ENCODE measurements around the gene OR52W1.

The OR52W1 gene

DNA sequence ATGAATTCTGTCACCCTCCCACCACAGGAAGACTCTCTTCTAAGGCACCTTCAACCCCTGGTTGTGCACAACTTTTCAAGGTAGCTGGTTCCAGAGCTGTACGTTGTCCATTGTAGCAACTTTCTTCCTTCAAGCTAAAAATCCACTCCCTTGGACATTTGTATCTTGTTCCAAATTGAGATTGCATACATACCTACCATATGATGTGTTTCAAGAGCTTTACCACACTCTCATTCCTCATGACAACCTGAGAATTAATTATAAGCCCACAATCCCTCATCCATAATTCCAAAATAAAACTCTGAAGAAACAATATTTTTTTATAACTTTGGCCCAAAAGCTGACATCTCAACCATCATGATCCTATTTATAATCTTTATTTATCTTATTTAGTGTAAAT is 3.0 kb downstream of the OR52W1 start:
- H3K4me1 Mint-ChIP-seq = peaks cover 69% of the 10 kb centered on the region
- H3K27me3 Mint-ChIP-seq = no peaks in the 10 kb centered on the region
- DNase-seq (ENCODE audit: low spot score in 2 of 2) (no peak), ATAC-seq (replicated peaks; ENCODE audit: extremely low read depth, poor library complexity, severe bottlenecking) (no peak)
- H3K36me3 Mint-ChIP-seq (ENCODE audit: insufficient read depth) = peaks cover 10% of the 10 kb centered on the region
- peaks cover 4% of the 10 kb centered on the region for H3K9me3 Mint-ChIP-seq
- no peak overlapping the region for H3K4me3 Mint-ChIP-seq
- H3K27ac Mint-ChIP-seq (ENCODE audit: low read depth) = peak overlapping the region; percentile 86

DNA sequence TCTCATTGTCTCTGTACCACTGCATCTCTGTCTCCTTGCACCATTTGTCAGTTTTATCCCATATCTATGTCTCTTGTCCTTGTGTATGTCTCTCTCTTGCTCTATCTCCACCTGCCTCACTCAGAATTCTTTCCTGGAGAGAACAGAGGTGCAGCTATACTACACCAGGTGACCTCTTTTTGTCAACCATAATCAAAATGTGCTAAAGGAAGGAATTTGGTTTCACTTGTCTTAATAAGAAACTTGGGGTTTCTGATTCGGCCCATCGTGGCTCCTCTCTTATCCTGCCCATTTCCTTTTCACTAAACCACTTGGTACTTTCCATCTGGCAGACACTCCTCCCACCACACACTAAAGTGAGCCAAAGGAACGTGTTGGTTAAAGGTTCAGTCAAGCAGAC is 4.3 kb downstream of the OR52W1 start:
- Mint-ChIP-seq H3K4me3 (peak overlapping the region; percentile 49), H3K27ac (ENCODE audit: low read depth) (peak overlapping the region; percentile 74), H3K4me1 (peaks cover 65% of the 10 kb centered on the region)

GRCh38 chr11:6204706-6205105 is 5.7 kb downstream of the OR52W1 start:
- Mint-ChIP-seq H3K27me3 (no peaks in the 10 kb centered on the region), H3K36me3 (ENCODE audit: insufficient read depth) (peaks cover 10% of the 10 kb centered on the region), H3K27ac (ENCODE audit: low read depth) (no peak overlapping the region), H3K9me3 (peaks cover 4% of the 10 kb centered on the region), H3K4me3 (no peak overlapping the region), H3K4me1 (peaks cover 59% of the 10 kb centered on the region)
- ATAC-seq (replicated peaks; ENCODE audit: extremely low read depth, poor library complexity, severe bottlenecking) (no peak), DNase-seq (ENCODE audit: low spot score in 2 of 2) (no peak)

More for the DNA sequence above, 4.3 kb downstream of the OR52W1 start:
- ATAC-seq (replicated peaks; ENCODE audit: extremely low read depth, poor library complexity, severe bottlenecking) (peak; percentile 48), DNase-seq (ENCODE audit: low spot score in 2 of 2) (no peak)
- H3K36me3 Mint-ChIP-seq (ENCODE audit: insufficient read depth) = peaks cover 10% of the 10 kb centered on the region
- H3K9me3 Mint-ChIP-seq = peaks cover 4% of the 10 kb centered on the region
- no peaks in the 10 kb centered on the region for H3K27me3 Mint-ChIP-seq

DNA sequence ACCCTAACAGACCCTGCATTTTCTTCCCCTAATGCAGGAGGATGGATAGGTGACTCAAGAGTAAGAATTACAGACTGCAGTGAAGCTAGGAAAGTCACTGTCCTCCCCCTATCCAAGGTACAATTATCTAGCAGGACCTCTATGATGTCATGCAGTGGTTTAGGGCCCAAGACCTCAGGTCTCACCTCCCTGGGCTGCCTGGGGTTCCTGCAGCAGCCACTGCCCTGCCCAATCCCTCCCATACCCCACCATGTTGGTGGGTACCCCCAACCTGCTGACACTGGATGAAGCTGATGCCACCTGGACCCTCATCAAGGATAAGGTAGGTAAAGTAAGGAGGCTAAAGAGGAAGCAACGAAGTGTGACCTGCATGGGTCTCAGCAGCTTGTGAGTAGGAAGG is 6.3 kb downstream of the OR52W1 start, which contains the start of gene C11orf42:
Gene C11orf42 (plus strand): TSS at position 192 of the 400 bp plus-strand sequence. CDS start 59 bp downstream, at position 251.
- H3K27ac Mint-ChIP-seq (ENCODE audit: low read depth) = no peak within 1 kb of the TSS
- H3K4me3 Mint-ChIP-seq = no peak within 1 kb of the TSS
- peaks cover 11% of the 10 kb centered on the region for H3K36me3 Mint-ChIP-seq (ENCODE audit: insufficient read depth)
- H3K4me1 Mint-ChIP-seq = peaks cover 53% of the 10 kb centered on the region
- no peaks in the 10 kb centered on the region for H3K27me3 Mint-ChIP-seq
- DNase-seq (ENCODE audit: low spot score in 2 of 2) = no peak
- H3K9me3 Mint-ChIP-seq = peaks cover 4% of the 10 kb centered on the region
- no peak for ATAC-seq (replicated peaks; ENCODE audit: extremely low read depth, poor library complexity, severe bottlenecking)

- Mint-ChIP-seq H3K9me3 (no peaks in the 10 kb centered on the region), H3K4me1 (peaks cover 40% of the 10 kb centered on the region), H3K27me3 (no peaks in the 10 kb centered on the region), H3K4me3 (no peak overlapping the region), H3K36me3 (ENCODE audit: insufficient read depth) (peaks cover 12% of the 10 kb centered on the region), H3K27ac (ENCODE audit: low read depth) (no peak overlapping the region)
- ATAC-seq (replicated peaks; ENCODE audit: extremely low read depth, poor library complexity, severe bottlenecking) (no peak), DNase-seq (ENCODE audit: low spot score in 2 of 2) (no peak)
Measured at GRCh38 chr11:6206456-6207180, 7.6 kb downstream of the OR52W1 start.

DNA sequence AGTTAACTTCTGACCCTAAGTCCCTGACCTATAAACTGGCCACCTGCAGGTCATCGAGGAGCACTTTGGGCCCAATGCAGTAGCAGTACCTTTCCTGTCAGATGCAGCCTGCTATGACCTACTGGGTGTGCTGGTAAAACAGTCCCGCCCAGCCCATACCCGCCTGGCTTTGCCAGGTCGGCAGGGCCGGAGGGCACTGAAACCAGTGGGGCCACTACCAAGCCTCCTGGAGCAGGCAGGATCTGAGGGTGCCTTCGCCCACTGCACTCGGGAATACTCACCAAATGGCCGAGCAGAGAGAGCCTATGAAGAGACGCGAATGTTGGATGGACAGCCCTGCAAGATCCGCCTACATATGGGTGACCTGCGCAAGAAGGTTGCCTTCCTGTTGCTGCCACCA is 10.8 kb downstream of the OR52W1 start:
- DNase-seq (ENCODE audit: low spot score in 2 of 2) (no peak), ATAC-seq (replicated peaks; ENCODE audit: extremely low read depth, poor library complexity, severe bottlenecking) (no peak)
- H3K27me3 Mint-ChIP-seq = no peaks in the 10 kb centered on the region
- H3K4me1 Mint-ChIP-seq = peaks cover 11% of the 10 kb centered on the region
- no peaks in the 10 kb centered on the region for H3K9me3 Mint-ChIP-seq
- no peak overlapping the region for H3K27ac Mint-ChIP-seq (ENCODE audit: low read depth)
- no peak overlapping the region for H3K4me3 Mint-ChIP-seq
- H3K36me3 Mint-ChIP-seq (ENCODE audit: insufficient read depth) = peaks cover 13% of the 10 kb centered on the region

- peaks cover 17% of the 10 kb centered on the region for H3K36me3 Mint-ChIP-seq (ENCODE audit: insufficient read depth)
- H3K27me3 Mint-ChIP-seq = no peaks in the 10 kb centered on the region
- DNase-seq (ENCODE audit: low spot score in 2 of 2) (no peak), ATAC-seq (replicated peaks; ENCODE audit: extremely low read depth, poor library complexity, severe bottlenecking) (no peak)
- peaks cover 6% of the 10 kb centered on the region for H3K4me1 Mint-ChIP-seq
- H3K4me3 Mint-ChIP-seq = no peak overlapping the region
- H3K9me3 Mint-ChIP-seq = no peaks in the 10 kb centered on the region
- no peak overlapping the region for H3K27ac Mint-ChIP-seq (ENCODE audit: low read depth)
Measured at GRCh38 chr11:6210274-6210955, 11.4 kb downstream of the OR52W1 start.

- Mint-ChIP-seq H3K4me1 (peaks cover 6% of the 10 kb centered on the region), H3K36me3 (ENCODE audit: insufficient read depth) (peaks cover 34% of the 10 kb centered on the region), H3K27me3 (no peaks in the 10 kb centered on the region), H3K27ac (ENCODE audit: low read depth) (no peak overlapping the region), H3K9me3 (no peaks in the 10 kb centered on the region), H3K4me3 (no peak overlapping the region)
- DNase-seq (ENCODE audit: low spot score in 2 of 2) = no peak
- ATAC-seq (replicated peaks; ENCODE audit: extremely low read depth, poor library complexity, severe bottlenecking) = no peak
Measured at GRCh38 chr11:6214530-6214929, 15.5 kb downstream of the OR52W1 start.

DNA sequence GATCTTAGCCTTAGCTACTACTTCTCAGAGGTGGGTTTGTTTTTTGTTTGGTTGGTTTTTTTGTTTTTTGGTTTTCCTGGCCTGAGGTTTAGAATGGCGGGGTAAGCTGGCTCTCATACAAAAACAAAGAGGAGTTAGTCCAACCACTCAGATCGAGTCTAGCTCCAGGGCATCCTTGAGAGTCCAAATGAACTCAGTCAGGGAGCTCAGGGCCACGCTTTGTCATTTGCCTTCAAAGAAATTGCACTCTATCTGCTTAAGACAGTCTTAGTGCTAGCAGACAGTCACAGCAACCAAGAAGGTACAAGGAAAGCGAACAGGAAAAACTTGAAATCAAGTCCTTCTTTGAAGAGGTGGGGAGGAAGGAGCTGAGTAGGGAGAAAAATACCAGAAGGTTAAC is 17.5 kb downstream of the OR52W1 start:
- Mint-ChIP-seq H3K27me3 (no peaks in the 10 kb centered on the region), H3K27ac (ENCODE audit: low read depth) (no peak overlapping the region), H3K36me3 (ENCODE audit: insufficient read depth) (peaks cover 36% of the 10 kb centered on the region), H3K9me3 (no peaks in the 10 kb centered on the region), H3K4me3 (no peak overlapping the region), H3K4me1 (peaks cover 10% of the 10 kb centered on the region)
- no peak for DNase-seq (ENCODE audit: low spot score in 2 of 2)
- ATAC-seq (replicated peaks; ENCODE audit: extremely low read depth, poor library complexity, severe bottlenecking) = no peak

GRCh38 chr11:6217722-6218121 is 18.7 kb downstream of the OR52W1 start:
- DNase-seq (ENCODE audit: low spot score in 2 of 2) (no peak), ATAC-seq (replicated peaks; ENCODE audit: extremely low read depth, poor library complexity, severe bottlenecking) (no peak)
- Mint-ChIP-seq H3K27me3 (no peaks in the 10 kb centered on the region), H3K27ac (ENCODE audit: low read depth) (peak overlapping the region; percentile 9), H3K36me3 (ENCODE audit: insufficient read depth) (peaks cover 42% of the 10 kb centered on the region), H3K4me1 (peaks cover 16% of the 10 kb centered on the region), H3K9me3 (no peaks in the 10 kb centered on the region), H3K4me3 (no peak overlapping the region)

GRCh38 chr11:6219359-6219758 is 20.3 kb downstream of the OR52W1 start:
- Mint-ChIP-seq H3K27ac (ENCODE audit: low read depth) (no peak overlapping the region), H3K4me3 (no peak overlapping the region), H3K4me1 (peaks cover 16% of the 10 kb centered on the region), H3K27me3 (no peaks in the 10 kb centered on the region), H3K9me3 (no peaks in the 10 kb centered on the region), H3K36me3 (ENCODE audit: insufficient read depth) (peaks cover 43% of the 10 kb centered on the region)
- ATAC-seq (replicated peaks; ENCODE audit: extremely low read depth, poor library complexity, severe bottlenecking) = no peak
- DNase-seq (ENCODE audit: low spot score in 2 of 2) = no peak

GRCh38 chr11:6223854-6224253 is 24.8 kb downstream of the OR52W1 start:
- H3K4me3 Mint-ChIP-seq = no peak overlapping the region
- H3K36me3 Mint-ChIP-seq (ENCODE audit: insufficient read depth) = peaks cover 32% of the 10 kb centered on the region

DNA sequence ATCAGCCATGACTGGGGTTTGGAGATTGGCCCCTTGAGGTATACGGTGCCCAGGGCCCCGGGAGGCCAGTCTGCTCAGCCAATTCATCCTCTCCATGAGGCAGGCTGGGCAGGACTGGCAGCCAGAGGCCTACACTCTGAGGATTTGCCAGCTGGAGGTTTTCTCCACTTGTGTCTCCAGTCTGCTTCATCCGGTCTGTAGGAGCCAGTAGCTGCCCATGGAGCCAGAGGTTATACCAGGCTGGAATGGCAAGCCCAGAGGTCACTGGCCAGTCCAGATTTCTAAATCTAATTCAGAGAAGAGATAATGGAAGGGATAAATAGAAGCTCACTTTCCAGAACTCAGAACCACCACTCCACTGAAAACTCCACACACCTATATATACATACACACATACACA is 25.4 kb downstream of the OR52W1 start:
- ATAC-seq (replicated peaks; ENCODE audit: extremely low read depth, poor library complexity, severe bottlenecking) (no peak), DNase-seq (ENCODE audit: low spot score in 2 of 2) (no peak)
- Mint-ChIP-seq H3K9me3 (no peaks in the 10 kb centered on the region), H3K4me3 (no peak overlapping the region), H3K36me3 (ENCODE audit: insufficient read depth) (peaks cover 27% of the 10 kb centered on the region), H3K27me3 (no peaks in the 10 kb centered on the region), H3K4me1 (peaks cover 57% of the 10 kb centered on the region), H3K27ac (ENCODE audit: low read depth) (no peak overlapping the region)

More at GRCh38 chr11:6223854-6224253, 24.8 kb downstream of the OR52W1 start:
- no peak overlapping the region for H3K27ac Mint-ChIP-seq (ENCODE audit: low read depth)
- no peaks in the 10 kb centered on the region for H3K9me3 Mint-ChIP-seq
- H3K27me3 Mint-ChIP-seq = no peaks in the 10 kb centered on the region
- H3K4me1 Mint-ChIP-seq = peaks cover 52% of the 10 kb centered on the region
- ATAC-seq (replicated peaks; ENCODE audit: extremely low read depth, poor library complexity, severe bottlenecking) = no peak
- no peak for DNase-seq (ENCODE audit: low spot score in 2 of 2)
